CD4-positive, alpha-beta T cell treated with Interleukin-6 at 100 ng/mL for 8 hours (primary cell): ENCODE data around the gene STAT5A.
"Not testable (repeated sequence)": the region's sequence is repeated elsewhere in the genome, so short reads cannot be mapped to it uniquely, and the experiment has no call there.

Experiments used
- DNase-seq: peaks from one replicate; pipeline ENCODE4 v3.0.0-alpha.2; 2020; ENCODE audit warnings: mixed read lengths, low spot score

Gene STAT5A

GRCh38 chr17:42287977-42288802 is at the start of gene STAT5A:
Gene STAT5A, plus strand, starts transcription at chr17:42288498. Its CDS starts 914 bp downstream, at chr17:42289412.
- peak; percentile 80 for DNase-seq

- not testable (repeated sequence) for DNase-seq
Measured at GRCh38 chr17:42239576-42239975, 48.7 kb upstream of the STAT5A start.

GRCh38 chr17:42240201-42240600 is 48.1 kb upstream of the STAT5A start:
- DNase-seq: no peak

- not testable (repeated sequence) for DNase-seq
Measured at GRCh38 chr17:42240863-42241262, 47.4 kb upstream of the STAT5A start.

GRCh38 chr17:42241871-42242270 is 46.4 kb upstream of the STAT5A start:
- DNase-seq: no peak

GRCh38 chr17:42243493-42243982 is 44.8 kb upstream of the STAT5A start:
- no peak for DNase-seq

- not testable (repeated sequence) for DNase-seq
Measured at GRCh38 chr17:42244116-42244515, 44.2 kb upstream of the STAT5A start.

- DNase-seq: not testable (repeated sequence)
Measured at GRCh38 chr17:42245183-42245582, 43.1 kb upstream of the STAT5A start.

- DNase-seq: no peak
Measured at GRCh38 chr17:42246515-42246914, 41.8 kb upstream of the STAT5A start.

- no peak for DNase-seq
Measured at GRCh38 chr17:42247734-42248133, 40.6 kb upstream of the STAT5A start.

- DNase-seq: peak; percentile 91
Measured at GRCh38 chr17:42248351-42249179, 39.7 kb upstream of the STAT5A start.

- DNase-seq: peak; percentile 54
Measured at GRCh38 chr17:42249681-42250446, 38.4 kb upstream of the STAT5A start.

GRCh38 chr17:42251115-42251514 is 37.2 kb upstream of the STAT5A start:
- no peak for DNase-seq

GRCh38 chr17:42252597-42253550 is 35.4 kb upstream of the STAT5A start:
- no peak for DNase-seq

GRCh38 chr17:42253578-42253977 is 34.7 kb upstream of the STAT5A start:
- no peak for DNase-seq

- DNase-seq: no peak
Measured at GRCh38 chr17:42255445-42255844, 32.9 kb upstream of the STAT5A start.

- DNase-seq: no peak
Measured at GRCh38 chr17:42260318-42260717, 28.0 kb upstream of the STAT5A start.

- not testable (repeated sequence) for DNase-seq
Measured at GRCh38 chr17:42264366-42264765, 23.9 kb upstream of the STAT5A start.

GRCh38 chr17:42266462-42266861 is 21.8 kb upstream of the STAT5A start:
- DNase-seq: no peak

- peak; percentile 46 for DNase-seq
Measured at GRCh38 chr17:42266918-42267766, 21.2 kb upstream of the STAT5A start.
